Stimulated activated CD4-positive, alpha-beta T cell treated with anti-CD3 and anti-CD28 coated beads, Interleukin-4, amount 100 ng/mL, for 4 hours (primary cell): ENCODE results near the gene KIF4B.

ENCODE experiments used
- DNase-seq, 2 experiments: peaks; one replicate each; pipeline ENCODE4 v3.0.0-alpha.2; 2020

The KIF4B gene

DNA sequence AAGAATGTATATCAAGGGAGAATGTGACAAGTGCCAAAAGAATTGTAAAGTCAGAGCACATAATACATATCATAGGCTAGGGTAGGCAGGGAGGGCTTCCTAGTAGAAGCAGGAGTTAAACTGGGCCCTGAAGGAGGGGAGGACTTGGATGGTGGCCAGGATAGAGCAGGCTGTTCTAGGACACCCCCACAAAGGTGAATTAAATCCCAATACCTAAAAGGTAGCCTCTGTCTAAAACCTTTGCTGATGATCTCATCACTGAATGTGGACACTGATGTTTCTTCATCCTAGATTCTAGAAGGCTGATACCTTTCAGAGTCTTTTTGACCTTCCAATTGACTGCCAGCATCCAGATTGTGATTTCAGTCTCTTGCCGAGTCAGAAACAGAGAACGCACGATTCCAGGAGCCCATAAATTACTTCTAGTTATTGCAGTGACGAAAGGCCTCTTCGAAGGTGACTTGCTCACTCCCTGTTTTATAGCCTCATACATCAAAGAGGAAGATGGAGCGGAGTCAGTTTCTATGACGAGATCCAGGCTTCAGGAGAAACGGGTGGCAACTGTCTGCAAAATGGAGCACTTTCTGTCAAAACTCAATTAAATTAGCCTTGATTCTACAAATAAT is 43.2 kb downstream of the KIF4B start:
- DNase-seq, result no peak

DNA sequence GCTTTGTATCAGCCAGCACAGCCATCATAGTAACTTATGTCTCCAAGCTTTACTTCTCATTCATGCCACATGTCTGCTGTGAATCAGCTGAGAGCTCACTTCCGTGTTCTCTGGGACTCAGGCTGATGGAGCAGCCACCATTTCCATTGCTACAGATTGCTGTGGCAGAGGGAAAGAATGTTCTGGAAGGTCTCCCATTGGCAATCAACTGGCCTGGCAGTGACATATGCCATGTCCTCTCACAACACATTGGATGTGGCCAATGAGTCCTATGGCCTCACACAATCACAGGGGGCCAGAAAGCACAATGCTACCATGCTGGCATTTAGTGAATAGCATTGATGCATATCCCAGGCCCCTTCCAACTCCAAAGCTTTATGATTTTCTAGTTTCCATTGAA is 44.1 kb downstream of the KIF4B start:
- DNase-seq, result no peak

DNA sequence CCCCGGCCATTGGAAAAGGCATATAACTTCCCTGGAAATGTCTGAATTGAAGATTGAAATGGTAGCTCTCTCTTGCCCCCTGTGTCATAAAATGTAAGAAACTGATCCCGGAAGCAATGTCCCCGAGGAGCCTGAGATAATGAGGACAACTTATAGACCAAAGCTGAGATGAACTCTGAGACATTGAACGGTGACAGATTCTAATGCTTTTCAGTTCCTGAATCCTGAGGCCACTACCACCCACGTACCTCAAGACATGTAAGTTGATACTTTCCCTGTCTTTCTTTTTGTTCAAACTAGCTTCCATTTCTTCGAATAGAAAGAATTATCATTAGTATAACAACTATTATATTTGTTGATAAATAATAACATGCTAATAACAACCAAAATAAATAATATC is 51.0 kb downstream of the KIF4B start:
- no peak for DNase-seq

DNA sequence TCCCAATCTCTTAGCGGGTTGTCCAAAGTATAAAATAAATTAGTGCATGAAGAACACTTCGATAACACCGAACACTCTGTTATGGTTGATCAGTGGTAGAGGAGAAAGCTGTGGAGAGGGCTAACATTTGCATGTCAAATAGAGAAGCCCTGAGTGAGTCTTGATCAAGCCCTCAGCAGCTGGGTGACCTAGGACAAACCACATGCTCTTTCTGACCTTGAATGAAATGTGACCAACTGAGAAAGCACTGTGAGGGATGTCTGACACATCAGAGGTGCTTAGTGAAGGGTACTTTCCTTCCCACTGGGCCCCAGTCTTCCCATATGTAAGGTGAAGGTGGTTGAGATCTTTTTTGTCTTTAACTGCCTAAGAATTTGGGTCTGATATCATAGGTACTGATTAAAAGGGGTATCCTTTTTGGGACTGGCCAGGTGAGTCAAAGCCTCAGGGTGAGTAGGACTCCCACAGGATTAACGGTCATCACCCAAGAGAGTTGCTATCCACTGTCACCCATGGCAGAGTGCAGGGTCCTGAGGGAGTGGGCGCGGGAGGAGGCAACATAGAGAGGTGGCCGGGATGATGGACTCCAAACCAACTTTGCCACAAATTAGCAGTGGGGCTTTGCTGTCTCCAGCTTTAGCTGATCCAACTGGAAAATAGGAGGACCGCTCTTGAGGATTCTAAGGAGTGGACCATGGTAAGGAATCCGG is 53.5 kb downstream of the KIF4B start:
- no peak for DNase-seq
